H1 (cell line): Measurements from ENCODE around the gene RSAD1. TPM values are rescaled to one million over a fixed set of nuclear protein-coding genes. Genes with fewer than 3 reads are reported as not detected.

ENCODE experiments used
- CTCF ChIA-PET: fragments of 300-600 bp; sonication (Branson Sonifier 250); formaldehyde crosslinking; loops from one replicate; lab custom pipeline; 2021; ENCODE audit not compliant: partially characterized antibody; lab: Charles Lee
- POLR2A ChIA-PET: fragments of 300-600 bp; sonication (Branson Sonifier 250); formaldehyde crosslinking; loops from one replicate; lab custom pipeline; 2021; ENCODE audit warnings: inconsistent platforms; ENCODE audit not compliant: partially characterized antibody; lab: Charles Lee
- DNase-seq, 2 experiments: peaks; one replicate each; pipeline versions ENCODE4 v3.0.0 to v3.0.0-alpha.2; 2010 to 2022; ENCODE audit warnings: low spot score in 2 of 2, low read depth in 1 of 2, mixed read lengths in 1 of 2
- FAIRE-seq: peaks from 2 replicates; lab custom pipeline; 2011; peaks lifted over from hg19 to GRCh38; lab: Jason Lieb, UNC
- H2AFZ ChIP-seq: 2 replicates; pipeline ENCODE4 v1.8.1; 2012; ENCODE audit warnings: low read length, inconsistent platforms
- H2AK5ac ChIP-seq: 2 replicates; pipeline ENCODE4 v1.6.1; 2013; ENCODE audit warnings: low read depth, low read length
- H2BK120ac ChIP-seq: replicated peaks from 2 replicates; pipeline ENCODE3; 2013; ENCODE audit warnings: low read depth, low read length, inconsistent platforms
- H2BK12ac ChIP-seq: 2 replicates; pipeline ENCODE4 v1.6.1; 2013; ENCODE audit warnings: low read depth, low read length
- H2BK15ac ChIP-seq: 2 replicates; pipeline ENCODE4 v1.6.1; 2013; ENCODE audit warnings: low read length
- H2BK20ac ChIP-seq: 2 replicates; pipeline ENCODE4 v1.6.1; 2013; ENCODE audit warnings: low read length
- H2BK5ac ChIP-seq: 2 replicates; pipeline ENCODE4 v1.6.1; 2013; ENCODE audit warnings: low read depth, low read length
- H3K14ac ChIP-seq: 2 replicates; pipeline ENCODE4 v1.6.1; 2013; ENCODE audit warnings: inconsistent platforms; ENCODE audit not compliant: insufficient read length
- H3K18ac ChIP-seq: 2 replicates; pipeline ENCODE4 v1.6.1; 2013; ENCODE audit warnings: low read length; ENCODE audit errors: extremely low read depth
- H3K23ac ChIP-seq: 2 replicates; pipeline ENCODE4 v1.6.1; 2013; ENCODE audit warnings: inconsistent platforms; ENCODE audit not compliant: insufficient read length
- H3K23me2 ChIP-seq: 2 replicates; pipeline ENCODE4 v1.6.1; 2013; ENCODE audit warnings: low read depth, low read length
- H3K27ac ChIP-seq: 2 replicates; pipeline ENCODE4 v1.6.1; 2011; ENCODE audit warnings: low read depth, low read length, inconsistent platforms
- H3K27me3 ChIP-seq, 4 experiments: replicated peaks in 1 of 4; 1 replicate in 1 of 4; 2 replicates in 3 of 4; pipeline versions ENCODE4 v1.6.1 to v1.8.1; 2011 to 2013; ENCODE audit warnings: low read length in 3 of 4, mild to moderate bottlenecking in 3 of 4, inconsistent platforms in 2 of 4, mixed read lengths in 2 of 4, moderate library complexity in 1 of 4; ENCODE audit not compliant: control insufficient read depth in 3 of 4, insufficient read depth in 3 of 4; ENCODE audit errors: extremely low read depth in 1 of 4
- H3K36me3 ChIP-seq, 4 experiments: 2 replicates each; pipeline versions ENCODE4 v1.6.1 to v1.8.1; 2011 to 2013; ENCODE audit warnings: mild to moderate bottlenecking in 4 of 4, low read length in 3 of 4, moderate library complexity in 2 of 4, control low read depth in 1 of 4, inconsistent platforms in 1 of 4; ENCODE audit not compliant: insufficient read depth in 4 of 4, control insufficient read depth in 2 of 4
- H3K4ac ChIP-seq: replicated peaks from 2 replicates; pipeline ENCODE3; 2013; ENCODE audit warnings: low read length, low read depth, mixed read lengths, inconsistent platforms; ENCODE audit not compliant: insufficient read length
- H3K4me1 ChIP-seq, 4 experiments: replicated peaks in 1 of 4; 1 replicate in 1 of 4; 2 replicates in 3 of 4; pipeline versions ENCODE4 v1.6.1 to v1.8.1; 2011 to 2013; ENCODE audit warnings: low read length in 3 of 4, inconsistent platforms in 2 of 4, mixed read lengths in 1 of 4; ENCODE audit not compliant: insufficient read depth in 4 of 4, control insufficient read depth in 3 of 4
- H3K4me2 ChIP-seq, 2 experiments: 2 replicates each; pipeline versions ENCODE4 v1.6.1 to v1.8.1; 2011 to 2013; ENCODE audit warnings: low read depth in 2 of 2, low read length in 2 of 2, control low read depth in 1 of 2, inconsistent platforms in 1 of 2, mild to moderate bottlenecking in 1 of 2; ENCODE audit not compliant: insufficient read depth in 1 of 2
- H3K4me3 ChIP-seq, 4 experiments: fragments of 200-600, 300-600 bp in 1 of 4; sonication (generic), shearing (Covaris generic), sonication (Bioruptor Twin) in 1 of 4; 2 replicates each; pipeline versions ENCODE4 v1.5.1 to v1.8.1; 2011 to 2016; ENCODE audit warnings: low read length in 4 of 4, low read depth in 3 of 4, control low read depth in 2 of 4, inconsistent platforms in 2 of 4, mild to moderate bottlenecking in 2 of 4, mixed read lengths in 1 of 4, moderate library complexity in 1 of 4; ENCODE audit not compliant: insufficient read depth in 2 of 4; ENCODE audit errors: extremely low read depth in 1 of 4
- H3K56ac ChIP-seq: replicated peaks from 2 replicates; pipeline ENCODE3; 2013; ENCODE audit warnings: low read depth, mild to moderate bottlenecking, mixed read lengths, low read length, inconsistent platforms; ENCODE audit not compliant: insufficient read length
- H3K79me1 ChIP-seq: 2 replicates; pipeline ENCODE4 v1.6.1; 2013; ENCODE audit warnings: low read depth, low read length, control low read depth
- H3K79me2 ChIP-seq, 2 experiments: 2 replicates each; pipeline versions ENCODE4 v1.6.1 to v1.8.1; 2012 to 2013; ENCODE audit warnings: low read length in 2 of 2, mild to moderate bottlenecking in 2 of 2, inconsistent platforms in 1 of 2; ENCODE audit not compliant: insufficient read depth in 2 of 2, control insufficient read depth in 1 of 2
- H3K9ac ChIP-seq, 4 experiments: replicated peaks in 1 of 4; 1 replicate in 1 of 4; 2 replicates in 3 of 4; pipeline versions ENCODE4 v1.6.1 to v1.8.1; 2011 to 2013; ENCODE audit warnings: low read depth in 3 of 4, low read length in 3 of 4, control low read depth in 2 of 4, mild to moderate bottlenecking in 2 of 4, moderate library complexity in 2 of 4, inconsistent platforms in 1 of 4; ENCODE audit errors: extremely low read depth in 1 of 4
- H3K9me3 ChIP-seq, 2 experiments: 2 replicates each; pipeline versions ENCODE4 v1.6.1 to v1.8.1; 2012 to 2013; ENCODE audit warnings: mild to moderate bottlenecking in 2 of 2, moderate library complexity in 2 of 2, control low read depth in 1 of 2, inconsistent platforms in 1 of 2, low read depth in 1 of 2, low read length in 1 of 2, mixed read lengths in 1 of 2; ENCODE audit not compliant: insufficient read depth in 2 of 2
- H4K20me1 ChIP-seq, 2 experiments: replicated peaks in 1 of 2; 2 replicates each; pipeline versions ENCODE3 to v1.8.1; 2011 to 2013; ENCODE audit warnings: inconsistent platforms in 2 of 2, low read length in 2 of 2, mild to moderate bottlenecking in 1 of 2; ENCODE audit not compliant: insufficient read depth in 2 of 2, control insufficient read depth in 1 of 2
- H4K5ac ChIP-seq: 2 replicates; pipeline ENCODE4 v1.6.1; 2013; ENCODE audit warnings: low read length, low read depth, mixed read lengths, inconsistent platforms; ENCODE audit not compliant: insufficient read length
- H4K8ac ChIP-seq: 2 replicates; pipeline ENCODE4 v1.8.0; 2013; ENCODE audit warnings: mild to moderate bottlenecking, moderate library complexity, low read length, inconsistent platforms; ENCODE audit not compliant: insufficient read depth; ENCODE audit errors: extremely low read depth
- H4K91ac ChIP-seq: replicated peaks from 2 replicates; pipeline ENCODE3; 2013; ENCODE audit warnings: low read length, mixed read lengths, inconsistent platforms; ENCODE audit not compliant: insufficient read length
- BACH1 ChIP-seq: IDR thresholded peaks from 2 replicates; pipeline ENCODE4 v1.6.1; 2012; ENCODE audit warnings: low read length, improper control_type of control experiment
- EGR1 ChIP-seq: IDR thresholded peaks from 2 replicates; pipeline ENCODE4 v1.6.1; 2011; ENCODE audit warnings: low read depth, low read length, borderline replicate concordance
- EZH2 ChIP-seq: fragments of 200-600 bp; sonication (generic); IDR thresholded peaks from 2 replicates; pipeline ENCODE4 v1.7.1; 2012; ENCODE audit warnings: low read depth, mild to moderate bottlenecking, moderate library complexity, low read length, inconsistent platforms; ENCODE audit not compliant: severe bottlenecking
- JUN ChIP-seq: IDR thresholded peaks from 2 replicates; pipeline ENCODE4 v1.6.1; 2011; ENCODE audit warnings: low read depth, mild to moderate bottlenecking, improper control_type of control experiment, low read length
- KDM4A ChIP-seq: IDR thresholded peaks from one replicate; pipeline ENCODE4 v1.7.1; 2012; ENCODE audit warnings: low read depth, mild to moderate bottlenecking, moderate library complexity, low read length, inconsistent platforms; ENCODE audit not compliant: severe bottlenecking
- KDM5A ChIP-seq: fragments of 200-600 bp; IDR thresholded peaks from 2 replicates; pipeline ENCODE4 v1.7.1; 2012; ENCODE audit warnings: mild to moderate bottlenecking, low read length, inconsistent platforms, mixed read lengths
- RXRA ChIP-seq: IDR thresholded peaks from 2 replicates; pipeline ENCODE4 v1.6.1; 2011; ENCODE audit warnings: low read depth, mild to moderate bottlenecking, low read length, moderate library complexity; ENCODE audit not compliant: insufficient read depth
- SP1 ChIP-seq: IDR thresholded peaks from 2 replicates; pipeline ENCODE4 v1.6.1; 2011; ENCODE audit warnings: low read depth, low read length
- SRF ChIP-seq: IDR thresholded peaks from 2 replicates; pipeline ENCODE4 v1.6.1; 2011; ENCODE audit warnings: mild to moderate bottlenecking, low read depth, low read length, moderate library complexity
- TAF1 ChIP-seq: IDR thresholded peaks from 2 replicates; pipeline ENCODE4 v1.6.1; 2011; ENCODE audit warnings: mild to moderate bottlenecking, low read depth, low read length
- WGBS, 2 experiments: shearing (Covaris generic) in 1 of 2; methylation state at CpG; one replicate each; pipeline versions ENCODE4 v1.1.6 to v1.1.7; 2013 to 2015; ENCODE audit warnings: low lambda C conversion rate in 2 of 2, mixed read lengths in 2 of 2, inconsistent platforms in 1 of 2, low coverage in 1 of 2, missing lambda C conversion rate in 1 of 2; ENCODE audit not compliant: insufficient replicate concordance in 2 of 2, insufficient coverage in 1 of 2, insufficient read length in 1 of 2; ENCODE audit errors: extremely low coverage in 1 of 2, missing lambda C conversion rate in 1 of 2; 5-methylcytosine and 5-hydroxymethylcytosine counted together
- polyA plus RNA-seq, 7 experiments: library from polyadenylated mRNA; depleted of rRNA in 3 of 7; stranded (reverse) in 5 of 7; unstranded in 2 of 7; fragments of >200 nt in 5 of 7; fragments of 200-250 nt in 2 of 7; gene quantifications; 1 replicate in 5 of 7; 2 replicates in 1 of 7; 4 replicates in 1 of 7; pipeline versions ENCODE4 v1.2.1 to v1.2.3, GENCODE V29; 2011 to 2013; ENCODE audit warnings: missing spikeins in 2 of 7, mixed read lengths in 2 of 7
- total RNA-seq: library from RNA; stranded (reverse); fragmentation: NEBNext Ultra II Directional; extraction: Animal tissue kit (Norgen Biotek cat#: 25700); gene quantifications from 2 replicates; pipeline ENCODE4 v1.2.1, GENCODE V29; 2021

Gene RSAD1
- total and polyA plus RNA-seq, 2 of the 8 experiments (the other 6 are each of a cell fraction or from before 2014, with no cell fraction given) = 17.9 to 33.5 TPM

DNA sequence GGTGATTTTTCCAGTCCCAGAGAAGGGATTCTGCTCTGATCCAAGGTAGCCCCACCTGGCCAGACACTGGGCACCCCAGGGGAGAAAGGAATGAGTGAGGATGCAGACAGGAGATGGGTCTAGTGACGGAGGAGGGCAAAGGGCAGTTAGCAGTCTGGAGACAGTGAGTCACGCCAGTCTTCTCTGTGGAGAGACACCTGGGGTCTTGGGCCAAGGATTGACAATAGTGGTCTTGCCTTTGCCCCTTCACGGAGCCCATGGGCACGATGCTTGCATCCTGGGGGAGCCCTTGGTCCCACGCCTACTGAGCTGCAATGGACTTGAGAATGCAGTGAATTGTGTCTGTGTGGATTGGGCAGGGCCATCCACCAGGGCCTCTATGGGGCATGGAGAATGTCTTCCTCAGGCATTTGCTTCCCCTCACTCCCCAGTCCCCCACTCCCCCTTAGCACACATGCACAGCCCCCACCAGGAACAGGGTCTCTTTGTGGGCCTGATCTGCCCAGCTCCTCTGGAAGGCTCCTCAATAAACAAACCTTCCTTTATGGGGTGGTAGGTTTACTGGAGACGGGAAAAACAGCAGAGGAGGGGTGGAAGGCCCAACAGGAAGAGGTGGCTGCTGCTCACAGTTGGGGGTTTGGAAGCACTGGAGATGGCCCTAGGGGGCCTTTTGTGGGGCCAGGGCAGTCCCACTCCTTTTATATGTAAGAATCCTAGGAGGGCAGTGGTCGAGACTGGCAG is 11.4 kb upstream of the RSAD1 start:
- DNase-seq (no peak), FAIRE-seq (no peak)
- no peak overlapping the region for H3K56ac ChIP-seq
- H3K79me2 ChIP-seq = no peaks in the 10 kb centered on the region
- H3K4me3 ChIP-seq = no peak overlapping the region
- H3K9me3 ChIP-seq = no peaks in the 10 kb centered on the region
- H3K23me2 ChIP-seq = peaks cover 7% of the 10 kb centered on the region; the same call in 1 of the 2 replicates
- no peak overlapping the region for H2BK120ac ChIP-seq
- POLR2A ChIA-PET = interaction anchor here (0.9 to 2.4 kb wide), 4 partner anchors 10 to 252 kb away, joined by 3 to 10 read pairs (median 4); partner anchors contain the start of genes LUC7L3 and RSAD1
- H4K5ac ChIP-seq = no peak overlapping the region
- H3K27me3 ChIP-seq = peaks cover 8 to 39% (median 27%) of the 10 kb centered on the region in 4 experiments; a peak in 6 of 7 replicates
- no peak overlapping the region for H3K27ac ChIP-seq
- H2AK5ac ChIP-seq = no peak overlapping the region
- no peak overlapping the region for H3K18ac ChIP-seq
- no peak overlapping the region for H3K23ac ChIP-seq
- H3K36me3 ChIP-seq = no peaks in the 10 kb centered on the region; a peak in 1 of 8 replicates
- H3K4ac ChIP-seq = no peak overlapping the region
- H4K8ac ChIP-seq = no peak overlapping the region
- H4K91ac ChIP-seq = peak overlapping the region; percentile 42
- H2BK20ac ChIP-seq = 0 out of 2 replicates have a peak overlapping the region, but pooled peaks have one; percentile 32
- H2AFZ ChIP-seq = no peak overlapping the region
- no peak overlapping the region for H3K9ac ChIP-seq
- no peak overlapping the region for H3K14ac ChIP-seq
- H3K79me1 ChIP-seq = no peaks in the 10 kb centered on the region
- H3K4me2 ChIP-seq = no peak overlapping the region; a peak in 1 of 4 replicates
- H2BK5ac ChIP-seq = no peak overlapping the region
- H4K20me1 ChIP-seq = peaks cover 0 to 9% of the 10 kb centered on the region in 2 experiments
- peaks cover 0 to 17% (median 7%) of the 10 kb centered on the region in 4 experiments; a peak in 6 of 7 replicates for H3K4me1 ChIP-seq
- WGBS, 2 experiments = 81% methylated on average over 7 of the region's 7 CpGs; no CpG with 5 or more reads in 1 of the 2 experiments
- CTCF ChIA-PET = interaction anchor here (1.2 to 8.8 kb wide), 4 partner anchors 12 to 70 kb away, joined by 3 to 49 read pairs (median 8); partner anchors contain the start of genes LRRC59 and RSAD1
- H2BK12ac ChIP-seq = 0 out of 2 replicates have a peak overlapping the region, but pooled peaks have one; percentile 39
- H2BK15ac ChIP-seq = no peak overlapping the region
- TF ChIP-seq EZH2 (no peak), EGR1 (no peak), RXRA (no peak), SRF (no peak), TAF1 (no peak), JUN (no peak), BACH1 (no peak), KDM4A (no peak), SP1 (no peak), KDM5A (no peak)
